H1 (cell line): ENCODE data around the gene SLC16A5. TPM values are rescaled to one million over a fixed set of nuclear protein-coding genes. Genes with fewer than 3 reads are reported as not detected.

ENCODE experiments used
- ATF3 ChIP-seq: IDR thresholded peaks from 2 replicates; pipeline ENCODE4 v1.6.1; 2011; ENCODE audit warnings: low read depth, mild to moderate bottlenecking, low read length; ENCODE audit not compliant: insufficient read depth
- GTF2F1 ChIP-seq: IDR thresholded peaks from 2 replicates; pipeline ENCODE4 v1.6.1; 2012; ENCODE audit warnings: low read depth, low read length, improper control_type of control experiment, borderline replicate concordance
- RXRA ChIP-seq: IDR thresholded peaks from 2 replicates; pipeline ENCODE4 v1.6.1; 2011; ENCODE audit warnings: low read depth, mild to moderate bottlenecking, low read length, moderate library complexity; ENCODE audit not compliant: insufficient read depth
- polyA plus RNA-seq, 7 experiments: library from polyadenylated mRNA; depleted of rRNA in 3 of 7; stranded (reverse) in 5 of 7; unstranded in 2 of 7; fragments of >200 nt in 5 of 7; fragments of 200-250 nt in 2 of 7; gene quantifications; 1 replicate in 5 of 7; 2 replicates in 1 of 7; 4 replicates in 1 of 7; pipeline versions ENCODE4 v1.2.1 to v1.2.3, GENCODE V29; 2011 to 2013; ENCODE audit warnings: missing spikeins in 2 of 7, mixed read lengths in 2 of 7
- total RNA-seq: library from RNA; stranded (reverse); fragmentation: NEBNext Ultra II Directional; extraction: Animal tissue kit (Norgen Biotek cat#: 25700); gene quantifications from 2 replicates; pipeline ENCODE4 v1.2.1, GENCODE V29; 2021

Gene SLC16A5
- total and polyA plus RNA-seq, 2 of the 8 experiments (the other 6 are each of a cell fraction or from before 2014, with no cell fraction given) = 17.1 to 34.7 TPM

GRCh38 chr17:75154195-75155106 is 66.7 kb downstream of the SLC16A5 start, which contains the start of gene JPT1 (continued):
- no peak for TF ChIP-seq ATF3
- peak; percentile 91 for TF ChIP-seq GTF2F1
- no peak for TF ChIP-seq RXRA
- TF ChIP-seq, all 59 proteins: peak for 22
